NCI-H2081 treated with DMSO at 0.1 percent for 48 hours (cell line): ENCODE measurements around the gene PDZD2.

Source experiments
- DNase-seq: peaks from one replicate; lab custom pipeline; 2025; lab: John Stamatoyannopoulos, UW

Gene PDZD2

GRCh38 chr5:31824869-31825517, 186.1 kb downstream of the PDZD2 start:
- DNase-seq = no peak

GRCh38 chr5:31825518-31826068, 186.7 kb downstream of the PDZD2 start:
- peak; percentile 72 for DNase-seq

- DNase-seq = no peak
Measured at GRCh38 chr5:31827867-31828266, 188.9 kb downstream of the PDZD2 start.

GRCh38 chr5:31832966-31833365, 194.0 kb downstream of the PDZD2 start:
- no peak for DNase-seq

- no peak for DNase-seq
Measured at GRCh38 chr5:31833710-31834109, 194.8 kb downstream of the PDZD2 start.

- DNase-seq = no peak
Measured at GRCh38 chr5:31844622-31845345, 205.9 kb downstream of the PDZD2 start.

- no peak for DNase-seq
Measured at GRCh38 chr5:31845361-31845760, 206.4 kb downstream of the PDZD2 start.

- DNase-seq = no peak
Measured at GRCh38 chr5:31846934-31847333, 208.0 kb downstream of the PDZD2 start.

- DNase-seq = no peak
Measured at GRCh38 chr5:31847354-31847753, 208.4 kb downstream of the PDZD2 start.

GRCh38 chr5:31850981-31851689, 212.2 kb downstream of the PDZD2 start:
- DNase-seq = no peak

GRCh38 chr5:31853398-31854135, 214.6 kb downstream of the PDZD2 start:
- DNase-seq = no peak

- DNase-seq = no peak
Measured at GRCh38 chr5:31854181-31855133, 215.5 kb downstream of the PDZD2 start.

GRCh38 chr5:31855134-31856040, 216.5 kb downstream of the PDZD2 start:
- DNase-seq = no peak

- DNase-seq = no peak
Measured at GRCh38 chr5:31859096-31859495, 220.2 kb downstream of the PDZD2 start.

GRCh38 chr5:31860278-31860677, 221.3 kb downstream of the PDZD2 start:
- DNase-seq = no peak

GRCh38 chr5:31860726-31861433, 221.9 kb downstream of the PDZD2 start:
- no peak for DNase-seq

GRCh38 chr5:31861601-31862000, 222.7 kb downstream of the PDZD2 start:
- no peak for DNase-seq

GRCh38 chr5:31863991-31864411, 225.1 kb downstream of the PDZD2 start:
- no peak for DNase-seq

- DNase-seq = no peak
Measured at GRCh38 chr5:31866166-31866565, 227.2 kb downstream of the PDZD2 start.
